ENCODE measurements around the gene MYO18B.

The MYO18B gene

GRCh38 chr22:25941365-25941960, 199.5 kb downstream of the MYO18B start:
- DNase-seq (ENCODE audit: low read depth in 2 of 2) = no peak

GRCh38 chr22:25942115-25942855, 200.3 kb downstream of the MYO18B start:
- no peak for DNase-seq (ENCODE audit: low read depth in 2 of 2)

GRCh38 chr22:25942856-25943411, 200.9 kb downstream of the MYO18B start:
- DNase-seq (ENCODE audit: low read depth in 2 of 2) = no peak

DNA sequence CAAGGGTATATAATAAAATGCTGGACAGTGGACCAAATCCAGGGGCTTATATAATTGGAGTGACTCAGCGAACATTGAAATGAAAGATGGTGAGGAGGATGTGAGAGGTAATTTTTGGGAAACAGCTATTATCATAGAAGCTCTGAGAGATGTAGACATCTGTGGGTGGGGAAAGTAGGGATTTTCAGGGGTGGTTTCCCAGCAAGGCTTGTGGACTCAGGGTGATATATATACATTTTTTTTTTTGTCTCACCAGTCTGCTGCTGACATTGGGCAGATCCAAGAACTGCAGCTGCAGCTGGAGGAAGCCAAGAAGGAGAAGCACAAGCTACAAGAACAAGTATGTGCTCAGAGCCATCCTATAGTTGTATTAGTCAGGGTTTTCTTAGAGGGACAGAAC, 208.1 kb downstream of the MYO18B start:
- DNase-seq (ENCODE audit: low read depth in 2 of 2) = no peak

DNA sequence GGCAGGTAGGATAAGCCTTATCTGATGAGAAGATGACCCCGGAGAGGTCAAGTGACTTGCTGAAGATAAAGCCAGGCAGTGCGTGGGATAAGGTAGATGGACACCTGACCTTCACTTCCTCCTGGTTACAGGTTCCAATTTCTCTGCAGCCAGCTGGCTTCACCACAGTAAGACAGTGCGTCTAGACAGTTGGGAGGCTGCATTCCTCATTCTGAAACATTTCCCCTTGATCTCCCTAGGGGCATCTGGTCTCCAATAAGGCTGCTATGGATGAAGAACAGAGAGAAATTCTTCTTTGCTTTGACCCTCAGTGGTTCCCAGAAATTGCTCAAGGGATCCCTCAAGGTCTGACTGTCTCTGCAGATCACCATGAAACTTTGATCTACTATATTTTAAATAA, 211.3 kb downstream of the MYO18B start:
- DNase-seq (ENCODE audit: low read depth in 2 of 2) = no peak

- DNase-seq (ENCODE audit: low read depth in 2 of 2) = no peak
Measured at GRCh38 chr22:25953919-25954318, 211.9 kb downstream of the MYO18B start.

GRCh38 chr22:25955323-25955722, 213.3 kb downstream of the MYO18B start:
- DNase-seq (ENCODE audit: low read depth in 2 of 2) = no peak

- no peak for DNase-seq (ENCODE audit: low read depth in 2 of 2)
Measured at GRCh38 chr22:25956801-25957200, 214.8 kb downstream of the MYO18B start.

DNA sequence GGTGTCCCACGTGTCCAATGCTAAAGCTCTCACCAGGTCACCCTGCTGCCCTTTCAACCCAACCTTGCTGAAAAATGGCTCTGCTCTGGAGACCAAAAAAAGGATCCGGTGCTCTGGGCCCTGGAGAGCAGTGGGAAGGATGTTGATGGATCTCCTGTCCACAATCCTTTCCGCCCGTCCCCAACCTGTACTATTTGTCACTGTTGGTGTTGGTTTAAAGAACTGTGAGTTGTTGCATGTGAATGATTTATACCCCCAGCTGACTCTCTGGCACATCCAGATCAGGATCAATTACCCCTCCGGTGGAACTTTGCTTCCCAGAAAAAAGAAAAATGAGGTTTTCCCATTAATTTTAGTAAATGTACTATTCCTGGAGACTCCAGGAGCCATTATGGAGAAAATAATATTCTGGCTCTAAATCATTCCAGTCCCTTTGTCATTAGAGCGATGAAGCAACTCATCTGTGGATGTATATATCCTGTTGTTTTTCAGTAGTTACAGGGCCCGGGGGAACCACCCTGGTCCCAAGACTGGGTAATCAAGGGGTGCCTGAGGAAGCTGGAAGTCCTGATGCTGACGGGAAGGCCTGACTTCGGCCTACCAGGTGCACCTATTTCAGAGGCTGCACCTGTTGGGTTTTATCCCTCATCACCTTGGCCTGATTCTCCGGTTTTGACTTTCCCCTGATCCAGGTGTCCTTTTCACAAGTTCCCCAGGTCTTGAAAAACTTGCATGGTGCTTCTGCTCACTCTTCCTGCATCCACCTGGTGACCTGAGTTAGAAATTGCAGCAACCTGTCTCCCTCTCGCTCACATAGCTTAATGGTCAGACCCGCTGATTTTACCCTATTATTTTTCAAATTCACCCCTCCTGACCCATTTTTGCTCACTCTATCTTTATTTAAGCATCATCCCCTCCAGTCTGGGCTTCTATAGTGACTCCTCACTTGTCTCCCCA, 218.1 kb downstream of the MYO18B start:
- no peak for DNase-seq (ENCODE audit: low read depth in 2 of 2)

DNA sequence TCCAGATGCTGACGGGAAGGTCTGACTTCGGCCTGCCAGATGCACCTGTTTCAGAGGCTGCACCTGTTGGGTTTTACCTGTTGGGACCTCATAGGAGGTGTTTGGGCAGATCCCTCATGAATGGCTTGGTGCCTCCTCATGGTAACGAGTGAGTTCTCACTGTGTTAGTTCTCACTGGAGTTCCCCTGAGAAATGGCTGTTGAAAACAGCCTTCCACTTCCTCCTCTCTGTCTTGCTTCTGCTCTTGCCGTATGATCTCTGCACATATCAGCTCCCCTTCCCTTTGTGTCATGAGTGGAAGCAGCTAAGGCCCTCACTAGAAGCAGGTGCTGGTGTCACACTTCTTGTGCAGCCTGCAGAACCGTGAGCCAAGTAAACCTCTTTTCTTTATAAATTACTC, 219.7 kb downstream of the MYO18B start:
- DNase-seq (ENCODE audit: low read depth in 2 of 2) = no peak

GRCh38 chr22:25962711-25963110, 220.7 kb downstream of the MYO18B start:
- no peak for DNase-seq (ENCODE audit: low read depth in 2 of 2)

- DNase-seq (ENCODE audit: low read depth in 2 of 2) = no peak
Measured at GRCh38 chr22:25964961-25965730, 223.2 kb downstream of the MYO18B start.

GRCh38 chr22:25966448-25966913, 224.5 kb downstream of the MYO18B start:
- no peak for DNase-seq (ENCODE audit: low read depth in 2 of 2)

- DNase-seq (ENCODE audit: low read depth in 2 of 2) = no peak
Measured at GRCh38 chr22:25969286-25969685, 227.3 kb downstream of the MYO18B start.

GRCh38 chr22:25969901-25970300, 227.9 kb downstream of the MYO18B start:
- DNase-seq (ENCODE audit: low read depth in 2 of 2) = no peak

- no peak for DNase-seq (ENCODE audit: low read depth in 2 of 2)
Measured at GRCh38 chr22:25970374-25970911, 228.5 kb downstream of the MYO18B start.

- no peak for DNase-seq (ENCODE audit: low read depth in 2 of 2)
Measured at GRCh38 chr22:25970999-25971811, 229.2 kb downstream of the MYO18B start.

DNA sequence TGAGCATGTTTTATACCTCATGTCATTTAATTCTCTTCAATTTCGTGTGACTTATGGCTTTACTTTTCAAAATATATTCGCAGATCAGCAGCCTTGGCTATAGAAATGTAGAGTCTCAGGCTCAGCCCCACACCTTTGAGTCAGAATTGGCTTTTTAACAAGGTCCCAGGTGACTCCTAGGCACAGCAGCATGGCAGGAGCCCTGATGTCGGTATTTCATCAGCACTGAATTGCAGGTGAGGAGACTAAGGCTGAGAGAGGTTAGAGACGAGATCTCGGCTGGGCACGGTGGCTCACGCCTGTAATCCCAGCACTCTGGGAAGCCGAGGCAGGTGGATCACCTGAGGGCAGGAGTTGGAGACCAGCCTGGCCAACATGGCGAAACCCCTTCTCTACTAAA, 230.4 kb downstream of the MYO18B start:
- DNase-seq (ENCODE audit: low read depth in 2 of 2) = no peak

DNA sequence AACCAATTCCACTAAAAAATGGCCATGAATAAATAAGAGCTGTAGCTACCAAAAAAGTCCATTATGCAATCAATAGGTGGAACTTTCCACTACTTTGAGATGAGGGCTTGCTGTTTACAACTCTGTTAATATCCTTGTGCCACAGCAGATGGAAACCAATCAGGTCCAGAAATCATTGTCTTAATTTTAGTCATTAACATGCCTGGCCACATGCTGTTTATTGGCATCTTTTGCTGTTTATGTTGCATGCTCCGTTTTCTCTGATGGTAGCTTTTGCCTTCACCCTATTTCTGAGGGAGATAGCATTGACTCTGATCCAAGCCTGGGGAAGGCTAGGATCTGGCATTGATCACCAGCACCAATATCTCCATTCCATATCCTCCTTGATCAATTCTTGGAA, 234.4 kb downstream of the MYO18B start:
- DNase-seq (ENCODE audit: low read depth in 2 of 2) = no peak

- DNase-seq (ENCODE audit: low read depth in 2 of 2) = no peak
Measured at GRCh38 chr22:25979968-25980367, 238.0 kb downstream of the MYO18B start.
